Left colon (tissue), 2 donors: ENCODE measurements around the gene JAM2. TPM values are rescaled to one million over a fixed set of nuclear protein-coding genes. Genes with fewer than 3 reads are reported as not detected.
"Not testable (repeated sequence)": the region's sequence is repeated elsewhere in the genome, so short reads cannot be mapped to it uniquely, and the experiment has no call there.

ENCODE experiments used
- ATAC-seq: fragments of 200-7000 bp; cut with Tn5 transposase; one replicate; pipeline ENCODE4 v1.9.1; 2020; ENCODE audit warnings: mild to moderate bottlenecking, moderate library complexity
- DNase-seq, 2 donors: peaks; one replicate each; pipeline ENCODE4 v3.0.0-alpha.2; 2020
- intact Hi-C, 2 donors: fragments of 100-400 bp; cut with DNase I in 1 of 2; cut with micrococcal nuclease in 1 of 2; formaldehyde crosslinking; loops; one replicate each; pipeline versions ENCODE4 v1.11.2 to v1.14.0; 2022; cut with DNase I, micrococcal nuclease
- total RNA-seq, 2 donors: library from RNA; stranded (reverse); fragmentation: NEBNext Ultra II Directional; extraction: Animal tissue kit (Norgen Biotek cat#: 25700); gene quantifications; one replicate each; pipeline ENCODE4 v1.2.1, GENCODE V29; 2021
- donor health status: DM: no; HTN: no; CAD: no.
- donor health status: DM: yes; HTN: yes; CAD: no.

Gene JAM2
- total RNA-seq, 2 donors from 2014 or later: 3.5 to 8.7 TPM

DNA sequence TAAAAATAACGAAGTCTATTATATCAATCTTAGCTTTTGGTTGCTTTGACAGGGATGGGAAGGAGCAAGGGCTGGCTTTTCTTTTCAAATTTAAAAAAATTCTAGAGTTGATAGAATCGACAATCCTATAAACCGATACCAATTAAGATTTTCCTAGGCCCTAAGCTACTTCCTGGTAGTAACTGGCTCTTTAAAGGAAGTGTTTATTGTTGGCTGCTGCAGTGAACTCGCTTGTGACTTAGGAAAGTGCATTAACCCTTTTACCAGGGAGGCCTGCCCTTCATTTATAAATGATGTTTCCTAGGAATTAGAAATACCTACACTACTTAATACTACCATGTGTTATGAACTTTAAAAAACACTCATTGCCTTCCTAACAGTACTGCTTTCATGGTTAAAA lies 62.5 kb downstream of the JAM2 start:
- ATAC-seq: peak; percentile 86
- intact Hi-C loops: no loop called here
- no peak for DNase-seq

DNA sequence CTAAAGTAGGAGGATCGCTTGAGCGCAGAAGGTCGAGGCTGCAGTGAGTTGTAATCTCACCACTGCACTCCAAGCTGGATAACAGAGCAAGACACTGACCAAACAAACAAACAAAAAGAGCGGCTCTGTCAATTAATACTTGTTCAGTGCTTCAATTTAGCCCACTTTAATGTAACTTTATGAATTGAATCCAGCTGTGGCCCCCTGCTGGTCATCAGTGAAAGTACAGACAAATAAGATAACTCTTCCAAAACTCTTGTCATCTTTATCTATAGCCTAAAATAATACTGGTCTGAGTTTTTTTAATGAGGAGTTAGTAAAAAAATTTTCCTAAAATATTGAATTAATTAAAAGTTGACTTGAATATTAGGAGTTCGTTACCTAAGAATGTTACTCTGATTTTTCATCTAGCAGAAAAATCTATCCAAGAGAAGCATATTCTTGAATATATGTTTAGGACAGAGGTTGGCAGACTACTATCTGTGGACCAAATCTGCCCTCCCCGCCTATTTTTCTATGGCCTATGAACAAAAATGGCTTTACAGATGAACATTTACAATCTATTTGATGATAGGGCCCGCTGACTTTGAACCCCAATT lies 69.5 kb downstream of the JAM2 start:
- ATAC-seq (no peak), DNase-seq (peak in 1 of 2 donors; percentile 20)
- intact Hi-C loops: loop anchor here in 1 of 2 donors (5.0 kb wide), 1 partner anchor 96 kb away; no protein-coding TSS in a partner anchor

DNA sequence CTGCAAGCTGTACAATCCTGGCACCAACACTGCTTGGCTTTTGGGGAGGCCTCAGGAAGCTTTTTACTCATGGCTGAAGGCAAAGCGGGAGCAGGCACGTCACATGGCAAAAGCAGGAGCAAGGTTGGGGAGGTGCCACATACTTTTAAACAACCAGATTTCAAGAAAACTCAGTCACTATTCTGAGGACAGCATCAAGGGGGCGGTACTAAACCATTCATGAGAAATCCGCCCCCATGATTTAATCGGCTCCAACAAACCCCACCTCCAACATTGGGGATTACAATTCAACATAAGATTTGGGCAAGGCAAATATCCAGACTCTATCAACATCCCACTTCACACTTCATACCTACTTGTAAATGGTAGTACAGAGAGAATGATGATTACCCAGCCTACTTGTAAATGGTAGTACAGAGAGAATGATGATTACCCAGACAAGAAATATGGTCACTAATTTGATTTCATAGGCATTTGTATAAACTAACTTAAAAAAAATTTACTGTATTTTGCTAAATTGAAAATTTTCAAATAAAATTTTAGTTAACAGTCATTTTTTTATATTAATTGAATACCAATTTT lies 70.7 kb downstream of the JAM2 start:
- DNase-seq (no peak), ATAC-seq (no peak)
- intact Hi-C loops: loop anchor here in 1 of 2 donors (5.0 kb wide), 1 partner anchor 97 kb away; no protein-coding TSS in a partner anchor

DNA sequence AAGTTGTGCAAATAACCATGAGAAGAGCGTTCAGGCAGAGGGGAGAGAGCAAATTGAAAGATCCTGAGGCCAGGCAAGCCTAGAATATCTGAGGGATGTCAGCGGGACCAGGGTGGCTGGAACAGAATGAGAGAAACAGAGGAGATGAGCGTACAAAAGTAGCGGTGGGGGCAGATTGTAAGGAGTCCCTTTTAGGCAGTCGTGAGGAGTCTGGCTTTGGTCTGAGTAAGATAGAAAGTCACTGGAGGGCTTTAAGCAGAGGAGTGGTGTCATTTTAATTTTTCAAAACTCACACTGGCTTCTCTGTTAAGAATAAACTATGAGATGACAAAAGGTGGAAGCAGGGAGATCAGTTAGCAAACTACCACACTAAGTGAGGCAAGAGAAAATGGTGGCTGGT lies 71.5 kb downstream of the JAM2 start:
- DNase-seq (no peak), ATAC-seq (no peak)
- intact Hi-C loops: no loop called here

DNA sequence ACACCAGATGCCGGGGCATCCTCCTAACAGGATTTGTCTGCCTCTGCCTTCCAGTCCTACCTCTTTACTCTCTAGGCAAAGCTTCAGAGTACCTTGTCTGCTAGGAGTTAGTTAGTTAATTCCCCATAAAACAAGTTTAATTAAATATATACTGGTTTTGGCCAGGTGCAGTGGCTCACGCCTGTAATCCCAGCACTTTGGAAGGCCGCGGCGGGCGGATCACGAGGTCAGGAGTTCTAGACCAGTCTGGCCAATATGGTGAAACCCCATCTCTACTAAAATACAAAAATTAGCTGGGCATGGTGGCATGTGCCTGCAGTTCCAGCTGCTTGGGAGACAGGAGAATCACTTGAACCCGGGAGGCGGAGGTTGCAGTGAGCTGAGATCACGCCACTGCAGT lies 75.0 kb downstream of the JAM2 start:
- intact Hi-C loops, ATAC-seq, DNase-seq: not testable (repeated sequence)

DNA sequence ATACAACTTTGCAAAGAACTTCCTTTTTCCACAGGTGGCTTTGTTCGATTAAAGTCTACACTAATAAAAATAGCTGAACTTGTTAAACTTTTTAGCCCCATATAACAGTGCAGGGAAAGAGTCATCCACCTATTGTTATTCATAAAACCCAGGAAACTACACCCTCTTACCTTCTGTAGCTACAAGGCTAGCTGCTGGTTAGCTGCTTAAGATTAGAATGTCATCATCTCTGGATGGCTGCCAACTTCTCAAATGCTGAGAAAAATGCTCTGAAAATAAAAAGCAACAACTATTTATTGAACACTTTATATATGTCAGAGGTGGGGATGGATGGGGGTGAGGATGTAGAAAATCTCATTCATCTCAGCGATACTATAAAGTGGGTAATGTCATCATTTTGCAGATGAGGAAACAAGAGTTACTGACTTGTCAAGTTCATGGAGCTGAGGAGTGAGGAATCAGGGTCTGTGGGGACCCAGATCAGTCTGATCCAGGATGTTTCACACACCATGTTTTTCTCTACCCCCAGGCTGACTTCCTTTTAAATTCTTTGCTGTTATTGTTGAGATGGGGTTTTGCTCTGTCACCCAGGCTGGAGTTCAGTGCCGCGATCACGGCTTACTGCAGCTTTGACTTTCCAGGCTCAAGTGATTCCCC lies 78.6 kb downstream of the JAM2 start:
- intact Hi-C loops: no loop called here
- no peak for ATAC-seq

DNA sequence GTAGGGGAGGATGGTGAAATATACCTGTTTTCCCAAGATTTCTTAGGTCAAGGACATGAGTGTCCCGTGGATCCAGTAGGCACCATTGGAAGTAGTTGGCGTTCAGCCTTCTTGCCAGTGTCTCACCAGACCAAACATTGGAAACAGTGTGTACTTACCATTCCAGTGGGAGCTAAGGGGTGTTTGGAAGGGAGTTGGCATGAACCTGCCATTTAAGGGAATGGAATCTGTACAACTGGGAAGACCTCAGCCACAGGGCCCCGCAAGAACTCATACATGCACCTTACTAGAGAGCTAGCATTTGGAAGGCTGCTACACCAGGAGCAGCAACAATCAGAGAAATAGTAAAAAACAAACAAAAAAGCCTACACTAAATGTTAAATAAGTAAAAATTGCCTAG lies 82.9 kb downstream of the JAM2 start:
- DNase-seq: no peak
- ATAC-seq: no peak

More for the DNA sequence above, 78.6 kb downstream of the JAM2 start:
- no peak for DNase-seq

DNA sequence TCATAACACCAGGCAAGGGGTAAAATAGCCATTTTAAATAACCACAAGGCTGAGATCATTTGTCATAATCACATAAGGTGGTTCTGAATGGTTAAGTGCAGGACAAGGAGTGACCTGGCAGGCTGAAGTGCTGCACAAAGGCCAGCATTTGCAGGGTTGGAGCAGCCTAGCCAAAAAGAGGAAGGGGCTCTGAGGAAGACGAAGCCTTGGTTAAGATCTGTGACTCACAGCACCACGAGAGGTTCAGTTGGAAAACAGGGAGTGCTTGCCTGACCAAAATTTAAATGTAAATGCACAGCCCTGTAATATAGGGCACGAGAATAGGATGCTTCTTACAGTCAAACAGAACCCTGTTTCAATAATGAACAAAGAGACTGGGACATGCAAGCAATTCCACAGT lies 83.6 kb downstream of the JAM2 start:
- ATAC-seq (no peak), DNase-seq (no peak)
- intact Hi-C loops: no loop called here

More for the DNA sequence above, 82.9 kb downstream of the JAM2 start:
- intact Hi-C loops: no loop called here

DNA sequence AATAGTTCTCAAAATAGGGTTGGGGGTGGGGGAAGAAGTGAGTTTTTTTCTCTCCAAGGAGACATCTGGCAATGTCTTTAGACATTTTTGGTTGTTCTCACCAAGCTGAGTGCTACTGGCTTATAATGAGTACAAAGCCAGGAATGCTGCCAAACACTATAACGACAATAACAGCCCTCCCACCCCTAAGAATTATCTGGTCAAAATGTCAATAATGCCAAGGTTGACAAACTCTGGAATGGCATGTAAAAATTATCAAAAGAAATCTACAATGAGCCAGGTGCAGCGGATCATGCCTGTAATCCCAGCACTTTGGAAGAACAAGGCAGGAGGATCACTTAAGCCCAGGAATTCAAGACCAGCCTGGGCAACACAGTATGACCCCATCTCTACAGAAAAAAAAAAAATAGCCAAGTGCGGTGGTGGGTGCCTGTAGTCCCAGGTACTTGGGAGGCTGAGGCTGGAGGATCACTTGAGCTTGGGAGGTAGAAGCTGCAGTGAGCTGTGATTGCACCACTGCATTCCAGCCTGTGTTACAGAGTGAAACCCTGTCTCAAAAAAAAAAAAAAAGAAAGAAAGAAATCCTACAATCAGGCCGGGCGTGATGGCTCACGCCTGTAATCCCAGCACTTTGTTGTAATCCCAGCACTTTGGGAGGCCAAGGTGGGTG lies 93.2 kb downstream of the JAM2 start:
- intact Hi-C loops: loop anchor here in 1 of 2 donors (10.0 kb wide), 1 partner anchor 433 kb away; no protein-coding TSS in a partner anchor
- ATAC-seq (no peak), DNase-seq (no peak)

DNA sequence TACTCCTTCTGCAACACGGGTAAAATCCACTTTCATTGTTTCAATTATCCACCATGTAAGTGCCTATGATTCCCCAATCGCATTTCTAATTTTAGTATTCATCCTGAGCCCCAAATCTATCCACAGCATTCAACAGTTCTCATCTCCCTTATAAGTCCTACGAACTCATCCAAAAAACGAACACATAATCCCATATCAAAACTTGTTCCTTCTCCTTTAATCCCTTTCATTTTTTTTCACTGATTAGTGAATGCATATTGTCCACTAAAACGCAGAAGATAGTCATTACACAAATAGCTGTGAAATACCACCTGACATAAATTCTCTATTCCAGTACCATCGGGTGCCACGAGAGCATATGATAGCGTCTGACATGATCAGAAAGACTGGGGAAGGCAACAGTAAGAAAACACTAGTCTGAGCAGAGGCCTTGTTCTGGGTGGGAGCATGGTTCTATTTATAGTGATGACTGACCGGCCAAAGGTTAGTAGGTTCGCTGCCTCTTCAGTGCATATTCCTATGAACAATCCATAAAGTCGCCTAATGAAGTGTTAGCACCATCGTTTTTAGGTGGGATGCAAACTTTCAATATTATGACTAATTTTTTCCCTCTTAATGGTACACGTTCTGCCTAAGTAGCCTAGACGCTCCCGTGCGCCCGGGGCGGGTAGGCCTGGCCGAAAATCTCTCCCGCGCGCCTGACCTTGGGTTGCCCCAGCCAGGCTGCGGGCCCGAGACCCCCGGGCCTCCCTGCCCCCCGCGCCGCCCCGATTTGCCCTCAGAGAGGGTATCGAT lies 95.0 kb downstream of the JAM2 start:
- intact Hi-C loops: loop anchor here in 1 of 2 donors (10.0 kb wide), 1 partner anchor 431 kb away; no protein-coding TSS in a partner anchor
- ATAC-seq: peak; percentile 53
- DNase-seq: no peak

DNA sequence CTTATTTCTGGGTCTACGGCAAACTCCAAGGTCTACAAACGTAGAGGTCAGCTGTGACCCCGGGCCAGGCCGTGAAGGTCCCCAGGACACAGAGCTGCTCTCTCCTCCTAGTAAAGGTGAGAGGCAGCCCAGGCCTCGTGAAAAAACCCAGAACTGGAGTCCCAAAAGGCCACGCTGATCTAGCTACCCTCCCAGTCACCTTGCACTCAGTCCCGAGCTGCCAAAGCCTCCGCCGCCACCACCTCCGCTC lies 95.5 kb downstream of the JAM2 start:
- no peak for DNase-seq
- no peak for ATAC-seq
- intact Hi-C loops: loop anchor here in 1 of 2 donors (10.0 kb wide), 1 partner anchor 430 kb away; no protein-coding TSS in a partner anchor

DNA sequence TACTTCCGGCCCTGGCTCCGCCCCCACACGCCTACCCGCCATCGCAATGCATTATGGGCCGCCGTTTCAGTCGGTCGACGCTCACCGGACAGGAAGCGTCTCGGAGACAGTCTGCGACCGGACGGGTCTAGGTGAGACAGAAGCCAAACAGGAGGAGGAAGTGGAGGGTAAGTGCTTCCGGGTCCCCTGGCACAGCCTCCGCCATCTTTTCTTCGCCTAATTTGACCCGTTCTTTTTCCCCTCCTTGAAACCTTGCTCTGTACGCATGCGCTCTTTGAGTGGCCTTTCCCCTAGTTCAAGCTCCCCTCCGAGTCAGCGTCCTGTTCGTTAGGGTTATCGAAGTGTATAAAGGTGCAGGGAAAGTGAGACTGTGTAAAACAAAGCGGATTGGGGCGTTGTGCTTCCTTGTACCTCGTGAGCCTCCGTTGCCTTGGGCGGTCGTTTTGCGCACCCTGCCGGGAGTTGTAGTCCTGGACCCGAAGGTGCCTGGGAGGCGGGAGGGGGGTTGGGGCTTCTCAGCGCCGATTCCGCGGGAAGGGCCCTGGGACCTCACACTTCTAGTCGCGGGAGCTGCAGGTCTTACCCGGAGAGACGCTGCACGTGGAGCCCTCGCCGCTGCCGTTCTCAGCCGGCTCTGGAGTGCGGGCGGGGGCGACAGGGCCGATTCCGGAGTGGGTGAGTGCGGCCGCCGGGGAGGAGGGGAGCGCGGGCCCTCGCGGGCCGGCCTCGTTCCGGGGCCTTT lies 96.0 kb downstream of the JAM2 start, which contains the start of the genes ATP5PF and GABPA:
Gene ATP5PF, minus strand, starts transcription at position 1 of the 742 bp plus-strand sequence. CDS start 5,110 bp downstream, outside the sequence.
Gene GABPA, plus strand, starts transcription at position 69 of the 742 bp plus-strand sequence. CDS start 6,627 bp downstream, outside the sequence.
- intact Hi-C loops: loop anchor here in 1 of 2 donors (10.0 kb wide), 1 partner anchor 430 kb away; no protein-coding TSS in a partner anchor
- ATAC-seq: peak; percentile 89
- peak; percentile 98 for DNase-seq

DNA sequence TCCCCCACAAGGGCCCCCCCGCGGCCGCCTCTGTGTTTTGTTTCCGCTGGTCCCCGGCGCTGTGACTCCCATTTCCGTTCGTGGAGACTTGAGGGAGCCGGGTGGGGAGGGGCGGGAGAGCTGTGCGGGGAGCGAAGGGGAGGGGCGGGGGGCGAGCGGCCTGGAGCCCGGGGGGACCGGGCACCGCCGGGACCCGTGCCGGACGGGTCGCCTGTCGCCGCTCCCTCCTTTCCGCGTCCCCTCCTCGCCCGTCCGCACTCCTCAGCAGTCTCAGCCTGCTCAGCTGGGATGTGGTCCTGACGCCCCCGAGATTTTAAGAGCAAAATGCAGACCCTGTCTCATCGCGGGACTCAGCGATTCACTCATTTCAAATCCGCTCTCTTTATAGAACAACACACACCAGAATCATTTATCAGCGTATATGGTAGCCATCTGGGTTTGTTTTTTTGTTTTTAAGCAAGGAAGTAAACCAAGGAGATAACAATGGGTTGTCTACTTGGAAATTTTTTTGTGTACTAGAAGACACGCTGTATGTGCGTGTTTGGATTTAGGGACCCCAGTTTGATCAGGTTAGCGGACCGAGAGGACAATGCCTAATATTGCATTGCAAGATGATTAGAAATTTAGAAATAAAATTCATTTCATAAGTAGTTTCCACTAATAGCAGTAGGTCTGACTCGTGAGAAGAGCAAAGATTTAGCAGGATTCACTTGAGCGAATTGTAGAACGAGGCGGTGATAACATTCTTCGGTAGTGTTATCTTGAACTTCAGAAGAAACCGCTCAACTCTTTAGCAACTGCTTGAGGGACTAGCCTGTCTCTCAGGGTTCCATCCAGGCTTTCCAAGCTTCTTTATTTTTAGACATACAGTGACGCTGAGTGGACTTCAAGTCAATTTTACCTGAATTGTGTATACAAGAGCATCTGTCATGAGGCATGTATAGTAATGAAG lies 96.9 kb downstream of the JAM2 start:
- peak; percentile 87 to 91 for DNase-seq
- ATAC-seq: peak; percentile 55
- intact Hi-C loops: loop anchor here in 1 of 2 donors (10.0 kb wide), 1 partner anchor 429 kb away; no protein-coding TSS in a partner anchor

DNA sequence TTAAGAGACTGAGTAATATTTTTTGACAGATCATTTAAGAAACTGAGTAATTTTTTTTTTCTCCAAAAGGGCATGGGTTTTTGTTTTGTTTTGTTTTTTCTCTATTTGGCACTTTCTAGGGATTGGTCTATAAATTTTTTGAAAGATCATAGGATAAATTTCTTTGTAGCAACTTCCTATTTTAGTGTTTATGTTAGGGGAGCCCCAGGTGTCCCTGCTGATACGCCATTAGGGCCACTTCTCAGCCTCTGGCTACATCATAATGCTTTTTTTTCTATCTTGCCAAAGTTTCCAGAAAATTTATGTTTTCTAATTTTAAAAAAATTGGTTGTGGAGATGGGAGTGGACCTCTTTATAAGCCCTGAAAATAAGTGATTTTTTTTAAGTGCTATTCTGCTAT lies 98.4 kb downstream of the JAM2 start:
- DNase-seq: no peak
- intact Hi-C loops: loop anchor here in 1 of 2 donors (10.0 kb wide), 1 partner anchor 427 kb away; no protein-coding TSS in a partner anchor
- no peak for ATAC-seq

DNA sequence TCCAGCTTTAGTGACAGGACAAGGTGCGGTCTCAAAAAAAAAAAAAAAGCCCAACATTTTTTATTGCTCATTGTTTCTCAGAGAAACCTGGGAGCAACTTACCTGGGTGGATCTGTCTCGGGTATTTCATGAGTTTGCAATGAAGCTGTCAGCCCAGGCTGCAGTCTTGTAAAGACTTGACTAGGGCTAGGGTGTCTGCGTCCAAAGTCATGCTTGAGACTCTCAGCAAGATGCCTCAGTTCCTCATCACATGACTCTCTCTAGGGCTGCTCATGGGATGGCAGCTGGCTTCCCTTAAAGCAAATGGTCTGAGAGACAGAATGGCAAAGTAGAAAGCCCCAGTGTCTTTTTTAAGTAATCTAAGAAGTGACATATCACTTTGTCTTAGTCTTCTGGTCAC lies 103.8 kb downstream of the JAM2 start:
- intact Hi-C loops: no loop called here
- DNase-seq (no peak), ATAC-seq (peak; percentile 83)

DNA sequence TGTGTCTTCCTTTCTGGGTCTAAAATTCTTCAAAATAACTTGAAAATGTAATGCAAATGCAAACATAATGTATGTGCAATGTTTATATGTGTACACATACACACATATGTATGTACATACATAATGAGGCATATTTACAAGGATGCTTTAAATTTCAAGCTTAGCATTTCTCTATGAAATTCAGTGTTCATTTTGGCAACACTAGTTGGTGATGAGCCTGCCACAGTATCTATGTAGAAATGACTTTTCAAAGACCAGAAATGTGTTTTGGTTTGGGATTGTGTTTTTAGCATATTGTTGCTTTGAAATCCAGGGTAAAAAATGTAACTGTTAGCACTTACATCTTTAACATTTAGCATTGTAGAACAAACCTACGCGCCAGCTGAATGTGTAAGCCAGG lies 105.8 kb downstream of the JAM2 start:
- DNase-seq: no peak
- intact Hi-C loops: no loop called here
- ATAC-seq: no peak

DNA sequence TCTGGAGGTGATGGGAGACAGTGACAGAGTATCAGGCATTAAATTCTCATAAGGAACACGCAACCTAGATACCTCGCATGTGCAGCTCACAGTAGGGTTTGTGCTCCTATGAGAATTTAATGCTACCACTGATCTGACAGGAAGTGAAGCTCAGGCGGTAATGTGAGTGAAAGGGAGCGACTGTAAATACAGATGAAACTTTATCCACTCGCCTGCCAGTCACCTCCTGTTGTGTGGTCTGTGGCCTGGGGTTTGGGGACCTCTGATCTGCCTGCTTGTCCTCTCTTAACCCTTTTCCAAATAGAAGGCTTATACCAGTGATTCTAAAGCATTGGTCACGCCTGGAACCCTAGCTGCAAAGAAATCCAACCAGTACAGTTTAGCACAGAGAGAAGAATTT lies 111.0 kb downstream of the JAM2 start:
- intact Hi-C loops: no loop called here
- ATAC-seq (no peak), DNase-seq (no peak)
